HG03066 (cell line): Measurements from ENCODE around the gene CFAP97.

Experiments used
- ATAC-seq: cut with Tn5 transposase; IDR thresholded peaks from one replicate; pipeline ENCODE4 v1.9.1; 2021; ENCODE audit warnings: low read depth; ENCODE audit not compliant: unreplicated experiment

CFAP97 gene

GRCh38 chr4:185115827-185116232 is 88.0 kb downstream of the CFAP97 start:
- no peak for ATAC-seq

DNA sequence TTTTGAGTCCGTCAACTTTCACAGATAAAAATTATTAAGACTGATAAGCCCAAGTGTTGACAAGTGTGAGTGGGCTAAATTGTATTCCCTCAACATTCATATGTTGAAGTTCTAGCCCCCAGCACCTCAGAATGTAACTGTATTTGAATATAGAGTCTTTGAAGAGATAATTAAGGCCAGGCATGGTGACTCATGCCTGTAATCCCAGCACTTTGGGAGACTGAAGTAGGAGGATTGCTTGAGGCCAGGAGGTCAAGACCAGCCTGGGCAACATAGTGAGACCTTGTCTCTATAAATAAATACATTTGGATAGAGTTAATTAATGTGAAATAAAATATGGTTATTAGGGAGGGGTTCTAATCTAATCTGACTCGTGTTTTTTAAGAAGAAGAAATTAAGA is 90.5 kb downstream of the CFAP97 start:
- no peak for ATAC-seq

GRCh38 chr4:185112104-185112503 is 91.7 kb downstream of the CFAP97 start:
- ATAC-seq = no peak

GRCh38 chr4:185110375-185110823 is 93.4 kb downstream of the CFAP97 start:
- ATAC-seq = no peak

GRCh38 chr4:185109736-185110135 is 94.1 kb downstream of the CFAP97 start:
- ATAC-seq = no peak
